Upper lobe of left lung (tissue), 4 donors: ENCODE measurements around the gene ATCAY.

Experiments used
- CTCF ChIP-seq, 6 experiments: fragments of 450-650 bp in 4 of 6; fragments of 200-600 bp in 2 of 6; sonication (generic) in 2 of 6; IDR thresholded peaks; one replicate each; pipeline ENCODE4 v1.5.1; 2016 to 2019; ENCODE audit warnings: antibody characterized with exemption in 6 of 6
- EP300 ChIP-seq, 4 donors: sonication (generic); formaldehyde crosslinking; IDR thresholded peaks; one replicate each; pipeline ENCODE4 v1.5.1; 2017; ENCODE audit warnings: antibody characterized with exemption in 4 of 4, control low read depth in 2 of 4
- POLR2AphosphoS5 ChIP-seq, 2 donors: sonication (generic); formaldehyde crosslinking; IDR thresholded peaks; one replicate each; pipeline ENCODE4 v1.5.1; 2017; ENCODE audit warnings: antibody characterized with exemption in 2 of 2

GRCh38 chr19:3857449-3858003, 23.0 kb upstream of the ATCAY start:
- TF ChIP-seq CTCF (IDR thresholded peaks at IDR 0.05): no peak
- TF ChIP-seq EP300 (IDR thresholded peaks at IDR 0.05): no peak
- no peak for TF ChIP-seq POLR2AphosphoS5 (IDR thresholded peaks at IDR 0.05)
